MM.1S (cell line): ENCODE results near the gene NLRP6.
"Not testable (repeated sequence)": the region's sequence is repeated elsewhere in the genome, so short reads cannot be mapped to it uniquely, and the experiment has no call there.

Experiments used
- DNase-seq: peaks from one replicate; pipeline ENCODE4 v3.0.0-alpha.2; 2015
- H2AFZ ChIP-seq: fragments of 300-600 bp; sonication (generic); 2 replicates; pipeline ENCODE4 v1.6.0; 2016; ENCODE audit warnings: antibody characterized with exemption, low read length
- H3F3A ChIP-seq: fragments of 300-600 bp; sonication (generic); 2 replicates; pipeline ENCODE4 v1.6.1; 2016; ENCODE audit warnings: mild to moderate bottlenecking, antibody characterized with exemption, low read length, moderate library complexity, mixed read lengths; ENCODE audit not compliant: insufficient read depth
- H3K27ac ChIP-seq: fragments of 300-600 bp; sonication (generic); 2 replicates; pipeline ENCODE4 v1.5.1; 2016; ENCODE audit warnings: mild to moderate bottlenecking, low read length
- H3K27me3 ChIP-seq: fragments of 300-600 bp; sonication (generic); replicated peaks from 2 replicates; pipeline ENCODE4 v1.6.0; 2016; ENCODE audit warnings: low read length; ENCODE audit not compliant: insufficient read depth
- H3K36me3 ChIP-seq: fragments of 300-600 bp; sonication (generic); replicated peaks from 2 replicates; pipeline ENCODE4 v1.6.1; 2016; ENCODE audit warnings: mild to moderate bottlenecking, low read length, mixed read lengths; ENCODE audit not compliant: insufficient read depth
- H3K4me1 ChIP-seq: fragments of 300-600 bp; sonication (generic); 2 replicates; pipeline ENCODE4 v1.6.1; 2016; ENCODE audit warnings: low read length, mixed read lengths
- H3K4me2 ChIP-seq: fragments of 300-600 bp; sonication (generic); 2 replicates; pipeline ENCODE4 v1.6.0; 2016; ENCODE audit warnings: low read depth, low read length
- H3K4me3 ChIP-seq: fragments of 300-600 bp; sonication (generic); 2 replicates; pipeline ENCODE4 v1.5.1; 2016; ENCODE audit warnings: low read length, mixed read lengths
- H3K79me2 ChIP-seq: fragments of 300-600 bp; sonication (generic); 2 replicates; pipeline ENCODE4 v1.6.1; 2016; ENCODE audit warnings: mixed run types, low read length, mixed read lengths
- H3K9ac ChIP-seq: fragments of 300-600 bp; sonication (generic); 2 replicates; pipeline ENCODE4 v1.6.1; 2016; ENCODE audit warnings: low read length, mixed read lengths
- H3K9me2 ChIP-seq: fragments of 300-600 bp; sonication (generic); replicated peaks from 2 replicates; pipeline ENCODE4 v1.6.1; 2016; ENCODE audit warnings: mild to moderate bottlenecking, low read length, mixed read lengths; ENCODE audit not compliant: insufficient read depth
- H3K9me3 ChIP-seq: fragments of 300-600 bp; sonication (generic); replicated peaks from 2 replicates; pipeline ENCODE4 v1.6.1; 2016; ENCODE audit warnings: mild to moderate bottlenecking, low read length, mixed read lengths; ENCODE audit not compliant: insufficient read depth
- H4K20me1 ChIP-seq: fragments of 300-600 bp; sonication (generic); 2 replicates; pipeline ENCODE4 v1.6.1; 2016; ENCODE audit warnings: mild to moderate bottlenecking, low read length, moderate library complexity, mixed read lengths; ENCODE audit not compliant: insufficient read depth
- CTCF ChIP-seq: fragments of 300-600 bp; sonication (generic); IDR thresholded peaks from 2 replicates; pipeline ENCODE4 v1.5.1; 2016; ENCODE audit warnings: antibody characterized with exemption, low read length, mixed read lengths
- EZH2 ChIP-seq: fragments of 300-600 bp; sonication (generic); optimal IDR thresholded peaks from 2 replicates; pipeline ENCODE3; 2017; ENCODE audit warnings: low read depth, mild to moderate bottlenecking, antibody characterized with exemption, low read length, mixed read lengths
- EZH2phosphoT487 ChIP-seq: fragments of 300-600 bp; sonication (generic); IDR thresholded peaks from 2 replicates; pipeline ENCODE4 v1.6.1; 2018; ENCODE audit warnings: antibody characterized with exemption, low read length

NLRP6 gene

GRCh38 chr11:324156-324555, 45.9 kb downstream of the NLRP6 start:
- Histone ChIP-seq H3K9ac (no peak overlapping the region), H2AFZ (no peak overlapping the region), H3F3A (no peaks in the 10 kb centered on the region), H4K20me1 (no peaks in the 10 kb centered on the region), H3K4me3 (no peak overlapping the region), H3K79me2 (no peaks in the 10 kb centered on the region), H3K4me1 (peaks cover 7% of the 10 kb centered on the region), H3K36me3 (no peaks in the 10 kb centered on the region), H3K27me3 (peaks cover 64% of the 10 kb centered on the region), H3K9me3 (no peaks in the 10 kb centered on the region), H3K27ac (no peak overlapping the region), H3K4me2 (no peak overlapping the region), H3K9me2 (no peaks in the 10 kb centered on the region)
- TF ChIP-seq EZH2: no peak
- no peak for TF ChIP-seq CTCF
- no peak for TF ChIP-seq EZH2phosphoT487
- DNase-seq: no peak

GRCh38 chr11:324593-325517, 46.6 kb downstream of the NLRP6 start:
- not testable (repeated sequence) for H2AFZ ChIP-seq, H3K4me2 ChIP-seq, DNase-seq, H4K20me1 ChIP-seq, H3F3A ChIP-seq, H3K4me1 ChIP-seq, H3K36me3 ChIP-seq, H3K9me2 ChIP-seq, H3K4me3 ChIP-seq, H3K79me2 ChIP-seq, H3K9ac ChIP-seq, H3K9me3 ChIP-seq, H3K27ac ChIP-seq
- H3K27me3 ChIP-seq: peaks cover 66% of the 10 kb centered on the region

GRCh38 chr11:325796-326591, 47.8 kb downstream of the NLRP6 start:
- TF ChIP-seq CTCF (no peak), EZH2 (no peak), EZH2phosphoT487 (no peak)
- no peaks in the 10 kb centered on the region for H3K79me2 ChIP-seq
- no peaks in the 10 kb centered on the region for H3K36me3 ChIP-seq
- no peak overlapping the region for H3K9ac ChIP-seq
- H3K27ac ChIP-seq: no peak overlapping the region
- no peak overlapping the region for H3K4me2 ChIP-seq
- no peaks in the 10 kb centered on the region for H3K9me2 ChIP-seq
- no peaks in the 10 kb centered on the region for H3K9me3 ChIP-seq
- H3F3A ChIP-seq: peaks cover 3% of the 10 kb centered on the region; the same call in 1 of the 2 replicates
- peaks cover 71% of the 10 kb centered on the region for H3K27me3 ChIP-seq
- H4K20me1 ChIP-seq: no peaks in the 10 kb centered on the region
- no peak overlapping the region for H3K4me3 ChIP-seq
- H3K4me1 ChIP-seq: peaks cover 18% of the 10 kb centered on the region
- no peak overlapping the region for H2AFZ ChIP-seq
- no peak for DNase-seq

- no peaks in the 10 kb centered on the region for H3K36me3 ChIP-seq
- H4K20me1 ChIP-seq: no peaks in the 10 kb centered on the region
- H3K4me1 ChIP-seq: peaks cover 23% of the 10 kb centered on the region
- no peaks in the 10 kb centered on the region for H3K9me2 ChIP-seq
- H3K4me3 ChIP-seq: no peak overlapping the region
- H2AFZ ChIP-seq: no peak overlapping the region
- DNase-seq: no peak
- no peak for TF ChIP-seq CTCF
- TF ChIP-seq EZH2phosphoT487: no peak
- no peak for TF ChIP-seq EZH2
- H3F3A ChIP-seq: peaks cover 9% of the 10 kb centered on the region
- no peak overlapping the region for H3K4me2 ChIP-seq
- no peak overlapping the region for H3K27ac ChIP-seq
- H3K27me3 ChIP-seq: peaks cover 71% of the 10 kb centered on the region
- no peaks in the 10 kb centered on the region for H3K79me2 ChIP-seq
- H3K9ac ChIP-seq: no peak overlapping the region
- no peaks in the 10 kb centered on the region for H3K9me3 ChIP-seq
Measured at GRCh38 chr11:326592-326841, 48.3 kb downstream of the NLRP6 start.
